HepG2 (cell line): ENCODE data around the gene TMPO. TPM values are rescaled to one million over a fixed set of nuclear protein-coding genes. Genes with fewer than 3 reads are reported as not detected.

Source experiments
- CHD2 ChIP-seq: IDR thresholded peaks from 2 replicates; pipeline ENCODE4 v1.6.1; 2011; ENCODE audit warnings: low read depth, low read length, improper control_type of control experiment
- ETV5 ChIP-seq: IDR thresholded peaks from 2 replicates; pipeline ENCODE4 v1.6.1; 2018; ENCODE audit warnings: missing biosample characterization, missing genetic modification reagents, inconsistent platforms, borderline replicate concordance
- HCFC1 ChIP-seq: fragments of 150-350 bp; IDR thresholded peaks from 2 replicates; pipeline ENCODE4 v1.6.1; 2014; ENCODE audit warnings: low read depth, low read length
- KLF15 ChIP-seq: sonication (generic); formaldehyde crosslinking; IDR thresholded peaks from 2 replicates; pipeline ENCODE4 v1.8.1; 2023; ENCODE audit warnings: borderline replicate concordance, mild to moderate bottlenecking, inconsistent platforms, missing genetic modification reagents, mixed read lengths
- KMT2B ChIP-seq: IDR thresholded peaks from 2 replicates; pipeline ENCODE4 v1.6.1; 2016; ENCODE audit warnings: missing genetic modification reagents, missing compliant biosample characterization
- MTF2 ChIP-seq: sonication (generic); formaldehyde crosslinking; IDR thresholded peaks from 2 replicates; pipeline ENCODE4 v1.5.0; 2020; ENCODE audit warnings: missing genetic modification reagents, borderline replicate concordance
- PCBP1 ChIP-seq: fragments of 200-400 bp; formaldehyde crosslinking; IDR thresholded peaks from 2 replicates; pipeline ENCODE4 v1.6.1; 2017; ENCODE audit warnings: mild to moderate bottlenecking, low read depth, low read length, borderline replicate concordance
- POLR2G ChIP-seq: fragments of 200-400 bp; formaldehyde crosslinking; IDR thresholded peaks from 2 replicates; pipeline ENCODE4 v1.6.1; 2018; ENCODE audit warnings: mild to moderate bottlenecking, low read depth, low read length, moderate library complexity
- RCOR2 ChIP-seq: IDR thresholded peaks from 2 replicates; pipeline ENCODE4 v1.6.1; 2016; ENCODE audit warnings: missing biosample characterization, missing genetic modification reagents
- SALL1 ChIP-seq: sonication (generic); formaldehyde crosslinking; IDR thresholded peaks from 2 replicates; pipeline ENCODE4 v1.8.0; 2022; ENCODE audit warnings: mild to moderate bottlenecking, missing genetic modification reagents
- SNRNP70 ChIP-seq: fragments of 200-400 bp; formaldehyde crosslinking; IDR thresholded peaks from 2 replicates; pipeline ENCODE4 v1.6.1; 2017; ENCODE audit warnings: mild to moderate bottlenecking, low read depth, low read length, moderate library complexity
- SP4 ChIP-seq: sonication (generic); formaldehyde crosslinking; IDR thresholded peaks from 2 replicates; pipeline ENCODE4 v1.8.1; 2023; ENCODE audit warnings: mild to moderate bottlenecking, missing genetic modification reagents
- ZMYM3 ChIP-seq: sonication (generic); formaldehyde crosslinking; IDR thresholded peaks from 2 replicates; pipeline ENCODE4 v1.5.1; 2020; ENCODE audit warnings: mild to moderate bottlenecking, missing genetic modification reagents
- ZNF563 ChIP-seq: sonication (generic); formaldehyde crosslinking; IDR thresholded peaks from 2 replicates; pipeline ENCODE4 v1.8.0; 2022; ENCODE audit warnings: mild to moderate bottlenecking, moderate library complexity, missing genetic modification reagents
- ZNF749 ChIP-seq: sonication (generic); formaldehyde crosslinking; IDR thresholded peaks from 2 replicates; pipeline ENCODE4 v1.8.0; 2022; ENCODE audit warnings: mild to moderate bottlenecking, missing genetic modification reagents, moderate library complexity, borderline replicate concordance
- ZNF768 ChIP-seq: sonication (generic); formaldehyde crosslinking; IDR thresholded peaks from 2 replicates; pipeline ENCODE4 v1.4.0; 2020; ENCODE audit warnings: missing genetic modification reagents
- ZSCAN30 ChIP-seq: sonication (generic); formaldehyde crosslinking; IDR thresholded peaks from 2 replicates; pipeline ENCODE4 v1.5.0; 2020; ENCODE audit warnings: mild to moderate bottlenecking, missing genetic modification reagents
- polyA plus RNA-seq, 8 experiments: library from polyadenylated mRNA; depleted of rRNA in 3 of 8; stranded (reverse) in 7 of 8; unstranded in 1 of 8; fragments of >200 nt; fragmentation: Illumina TruSeq in 4 of 8; extraction: Trizol in 4 of 8; gene quantifications; 2 replicates each; pipeline versions ENCODE4 v1.2.1 to v1.2.3, GENCODE V29; 2011 to 2016; ENCODE audit warnings: low read depth in 4 of 8, missing spikeins in 1 of 8, mixed read lengths in 1 of 8; ENCODE audit not compliant: insufficient read depth in 1 of 8
- total RNA-seq, 5 experiments: library from RNA; depleted of rRNA; stranded (reverse); fragments of >200 nt; fragmentation: Illumina TruSeq; extraction: Trizol; gene quantifications; 2 replicates each; pipeline ENCODE4 v1.2.3, GENCODE V29; 2016; ENCODE audit warnings: low read depth in 1 of 5
- TF ChIP-seq, protein P1 (sequence below): sonication (generic); formaldehyde crosslinking; IDR thresholded peaks from 2 replicates; pipeline ENCODE4 v1.5.0; 2020; ENCODE audit warnings: missing genetic modification reagents
- TF ChIP-seq, protein P2 (sequence below), 2 experiments: fragments of 450-650 bp in 1 of 2; sonication (generic) in 1 of 2; formaldehyde crosslinking; IDR thresholded peaks; 2 replicates each; pipeline versions ENCODE4 v1.5.0 to v1.8.0; 2020 to 2022; ENCODE audit warnings: mild to moderate bottlenecking in 1 of 2, missing genetic modification reagents in 1 of 2
- TF ChIP-seq, protein P3 (sequence below): sonication (generic); formaldehyde crosslinking; IDR thresholded peaks from 2 replicates; pipeline ENCODE4 v1.4.0; 2020; ENCODE audit warnings: missing genetic modification reagents
- TF ChIP-seq, protein P4 (sequence below), 2 experiments: sonication (generic) in 1 of 2; formaldehyde crosslinking in 1 of 2; IDR thresholded peaks; 2 replicates each; pipeline versions ENCODE4 v1.6.1 to v1.9.0; 2014 to 2022; ENCODE audit warnings: antibody characterized with exemption in 1 of 2, borderline replicate concordance in 1 of 2, inconsistent platforms in 1 of 2, low read depth in 1 of 2, missing genetic modification reagents in 1 of 2

Gene TMPO
- total and polyA plus RNA-seq, 2 of the 13 experiments (the other 11 are each of a cell fraction or from before 2014, with no cell fraction given) = 24.2 to 167 TPM

DNA sequence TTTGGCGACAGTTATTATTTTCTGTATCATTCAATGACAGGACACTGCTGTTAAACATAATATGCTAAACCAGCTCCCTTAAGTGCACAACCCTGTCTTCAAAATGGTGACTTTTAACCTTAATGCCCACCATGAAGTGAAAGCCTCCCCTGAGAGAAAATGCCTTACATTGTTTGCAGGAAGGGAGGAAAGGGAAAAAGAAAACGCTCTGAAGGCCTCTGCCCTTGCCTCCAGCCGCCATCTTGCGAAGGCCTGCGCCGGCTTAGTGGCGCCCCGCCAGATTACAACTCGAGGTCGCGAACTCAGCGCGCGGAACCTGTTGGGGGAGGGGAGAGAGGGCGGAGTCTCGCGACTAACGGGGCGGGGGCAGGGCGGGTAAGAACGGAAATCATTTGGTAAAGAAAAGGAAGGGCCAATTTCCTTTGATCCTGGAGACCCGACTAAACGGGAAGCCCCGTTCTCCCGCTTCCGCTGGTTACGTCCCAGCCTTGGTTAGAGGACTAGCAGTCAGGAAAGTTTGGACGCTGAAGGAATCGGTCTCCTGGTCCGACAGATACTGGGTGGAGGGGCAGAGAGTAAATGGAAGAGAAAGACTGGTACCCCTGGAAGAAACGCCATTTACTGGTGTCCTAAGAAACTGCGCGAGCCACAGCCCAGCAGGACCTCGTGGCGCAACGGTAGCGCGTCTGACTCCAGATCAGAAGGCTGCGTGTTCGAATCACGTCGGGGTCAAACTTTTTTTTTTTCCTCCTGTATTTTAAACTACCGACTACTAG is 11.6 kb upstream of the TMPO start (continued):
- TF ChIP-seq SALL1 = peak; percentile 72
- TF ChIP-seq ZSCAN30 (CRISPR knock-in tag) = no peak
- TF ChIP-seq KLF15 (CRISPR knock-in tag) = peak; percentile 73; the same call in 1 of the 2 replicates
- 0 out of 2 replicates have a peak, but pooled peaks have one; percentile 51 for TF ChIP-seq ZMYM3
- 0 out of 2 replicates have a peak, but pooled peaks have one; percentile 18 for TF ChIP-seq HCFC1
- TF ChIP-seq CHD2 = peak; percentile 78
- TF ChIP-seq RCOR2 (CRISPR knock-in tag) = peak; percentile 50; the same call in 1 of the 2 replicates
- 0 out of 2 replicates have a peak, but pooled peaks have one; percentile 17 for TF ChIP-seq ZNF749 (CRISPR knock-in tag)
- TF ChIP-seq SP4 (CRISPR knock-in tag) = peak; percentile 65; the same call in 1 of the 2 replicates
- TF ChIP-seq, protein P1, sequence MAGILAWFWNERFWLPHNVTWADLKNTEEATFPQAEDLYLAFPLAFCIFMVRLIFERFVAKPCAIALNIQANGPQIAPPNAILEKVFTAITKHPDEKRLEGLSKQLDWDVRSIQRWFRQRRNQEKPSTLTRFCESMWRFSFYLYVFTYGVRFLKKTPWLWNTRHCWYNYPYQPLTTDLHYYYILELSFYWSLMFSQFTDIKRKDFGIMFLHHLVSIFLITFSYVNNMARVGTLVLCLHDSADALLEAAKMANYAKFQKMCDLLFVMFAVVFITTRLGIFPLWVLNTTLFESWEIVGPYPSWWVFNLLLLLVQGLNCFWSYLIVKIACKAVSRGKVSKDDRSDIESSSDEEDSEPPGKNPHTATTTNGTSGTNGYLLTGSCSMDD (CRISPR knock-in tag) = no peak
- TF ChIP-seq, protein P2, sequence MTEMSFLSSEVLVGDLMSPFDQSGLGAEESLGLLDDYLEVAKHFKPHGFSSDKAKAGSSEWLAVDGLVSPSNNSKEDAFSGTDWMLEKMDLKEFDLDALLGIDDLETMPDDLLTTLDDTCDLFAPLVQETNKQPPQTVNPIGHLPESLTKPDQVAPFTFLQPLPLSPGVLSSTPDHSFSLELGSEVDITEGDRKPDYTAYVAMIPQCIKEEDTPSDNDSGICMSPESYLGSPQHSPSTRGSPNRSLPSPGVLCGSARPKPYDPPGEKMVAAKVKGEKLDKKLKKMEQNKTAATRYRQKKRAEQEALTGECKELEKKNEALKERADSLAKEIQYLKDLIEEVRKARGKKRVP (CRISPR knock-in tag; IDR thresholded peaks at IDR 0.05) = peak in 1 of 2 experiments; percentile 52; a peak in 2 of 4 replicates
- TF ChIP-seq KMT2B = peak; percentile 61
- TF ChIP-seq, protein P3, sequence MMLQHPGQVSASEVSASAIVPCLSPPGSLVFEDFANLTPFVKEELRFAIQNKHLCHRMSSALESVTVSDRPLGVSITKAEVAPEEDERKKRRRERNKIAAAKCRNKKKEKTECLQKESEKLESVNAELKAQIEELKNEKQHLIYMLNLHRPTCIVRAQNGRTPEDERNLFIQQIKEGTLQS (CRISPR knock-in tag) = 0 out of 2 replicates have a peak, but pooled peaks have one; percentile 14
- TF ChIP-seq MTF2 (CRISPR knock-in tag) = no peak
- peak; percentile 80 for TF ChIP-seq ETV5 (CRISPR knock-in tag)
- TF ChIP-seq ZNF563 (CRISPR knock-in tag) = peak; percentile 51; the same call in 1 of the 2 replicates
- TF ChIP-seq SNRNP70 = no peak
- peak; percentile 79 for TF ChIP-seq POLR2G
- 0 out of 2 replicates have a peak, but pooled peaks have one; percentile 22 for TF ChIP-seq ZNF768 (CRISPR knock-in tag)
- 0 out of 2 replicates have a peak, but pooled peaks have one; percentile 41 for TF ChIP-seq PCBP1
- TF ChIP-seq, protein P4, sequence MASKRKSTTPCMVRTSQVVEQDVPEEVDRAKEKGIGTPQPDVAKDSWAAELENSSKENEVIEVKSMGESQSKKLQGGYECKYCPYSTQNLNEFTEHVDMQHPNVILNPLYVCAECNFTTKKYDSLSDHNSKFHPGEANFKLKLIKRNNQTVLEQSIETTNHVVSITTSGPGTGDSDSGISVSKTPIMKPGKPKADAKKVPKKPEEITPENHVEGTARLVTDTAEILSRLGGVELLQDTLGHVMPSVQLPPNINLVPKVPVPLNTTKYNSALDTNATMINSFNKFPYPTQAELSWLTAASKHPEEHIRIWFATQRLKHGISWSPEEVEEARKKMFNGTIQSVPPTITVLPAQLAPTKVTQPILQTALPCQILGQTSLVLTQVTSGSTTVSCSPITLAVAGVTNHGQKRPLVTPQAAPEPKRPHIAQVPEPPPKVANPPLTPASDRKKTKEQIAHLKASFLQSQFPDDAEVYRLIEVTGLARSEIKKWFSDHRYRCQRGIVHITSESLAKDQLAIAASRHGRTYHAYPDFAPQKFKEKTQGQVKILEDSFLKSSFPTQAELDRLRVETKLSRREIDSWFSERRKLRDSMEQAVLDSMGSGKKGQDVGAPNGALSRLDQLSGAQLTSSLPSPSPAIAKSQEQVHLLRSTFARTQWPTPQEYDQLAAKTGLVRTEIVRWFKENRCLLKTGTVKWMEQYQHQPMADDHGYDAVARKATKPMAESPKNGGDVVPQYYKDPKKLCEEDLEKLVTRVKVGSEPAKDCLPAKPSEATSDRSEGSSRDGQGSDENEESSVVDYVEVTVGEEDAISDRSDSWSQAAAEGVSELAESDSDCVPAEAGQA (IDR thresholded peaks at IDR 0.05; ENCODE audit: low read depth) = peak; percentile 66
- TF ChIP-seq, protein P4 (CRISPR knock-in tag; IDR thresholded peaks at IDR 0.05; ENCODE audit: borderline replicate concordance) = peak; percentile 11; the same call in 1 of the 2 replicates
